VCaP (cell line): ENCODE measurements around the gene DOC2B.
"Not testable (repeated sequence)": the region's sequence is repeated elsewhere in the genome, so short reads cannot be mapped to it uniquely, and the experiment has no call there.

Experiments
- H3K27ac ChIP-seq: fragments of 450-650 bp; 2 replicates; pipeline ENCODE4 v1.5.1; 2017
- CTCF ChIP-seq: fragments of 450-650 bp; conservative IDR thresholded peaks from 2 replicates; pipeline ENCODE4 v1.5.1; 2017; ENCODE audit warnings: mild to moderate bottlenecking, moderate library complexity

Gene DOC2B

GRCh38 chr17:216625-217024 lies 35.2 kb upstream of the DOC2B start:
- no peak for TF ChIP-seq CTCF
- no peak overlapping the region for H3K27ac ChIP-seq

- not testable (repeated sequence) for H3K27ac ChIP-seq
Observed at GRCh38 chr17:215563-216478, 34.4 kb upstream of the DOC2B start.

GRCh38 chr17:214881-215331 lies 33.5 kb upstream of the DOC2B start:
- no peak overlapping the region for H3K27ac ChIP-seq
- no peak for TF ChIP-seq CTCF

- H3K27ac ChIP-seq = no peak overlapping the region
- TF ChIP-seq CTCF = no peak
Observed at GRCh38 chr17:213286-214105, 32.0 kb upstream of the DOC2B start.

- no peak for TF ChIP-seq CTCF
- H3K27ac ChIP-seq = no peak overlapping the region
Observed at GRCh38 chr17:210402-210801, 29.0 kb upstream of the DOC2B start.

- TF ChIP-seq CTCF = no peak
- no peak overlapping the region for H3K27ac ChIP-seq
Observed at GRCh38 chr17:208429-208828, 27.0 kb upstream of the DOC2B start.

GRCh38 chr17:207775-208174 lies 26.3 kb upstream of the DOC2B start:
- TF ChIP-seq CTCF = no peak
- H3K27ac ChIP-seq = no peak overlapping the region
